PC-9 (cell line): ENCODE data around the gene EED. TPM values are rescaled to one million over a fixed set of nuclear protein-coding genes. Genes with fewer than 3 reads are reported as not detected.

Experiments used
- BruUV-seq: library from RNA; stranded (reverse); fragments of 400-500 nt; replicated peaks from 2 replicates; lab custom pipeline; 2021; lab: Mats Ljungman, UMichigan
- CTCF ChIA-PET: fragments of 300-600 bp; sonication (Branson Sonifier 250); formaldehyde crosslinking; loops from one replicate; lab custom pipeline; 2022; ENCODE audit warnings: antibody characterized with exemption; lab: Charles Lee
- POLR2A ChIA-PET: fragments of 300-600 bp; sonication (Branson Sonifier 250); formaldehyde crosslinking; loops from one replicate; lab custom pipeline; 2022; ENCODE audit warnings: antibody characterized with exemption; ENCODE audit not compliant: unreplicated experiment; lab: Charles Lee
- DNase-seq, 2 experiments: peaks; one replicate each; pipeline versions ENCODE4 v3.0.0 to v3.0.0-alpha.2; 2015 to 2022; ENCODE audit warnings: mixed read lengths in 1 of 2
- H2AFZ ChIP-seq: fragments of 200-600 bp; sonication (generic); 2 replicates; pipeline ENCODE4 v1.8.1; 2017; ENCODE audit warnings: antibody characterized with exemption
- H3F3A ChIP-seq: fragments of 200-600 bp; sonication (generic); 2 replicates; pipeline ENCODE4 v1.8.1; 2017; ENCODE audit warnings: antibody characterized with exemption, mild to moderate bottlenecking, low read depth; ENCODE audit not compliant: insufficient read depth
- H3K27ac ChIP-seq: fragments of 200-600 bp; sonication (generic); 2 replicates; pipeline ENCODE4 v1.6.1; 2016; ENCODE audit warnings: mixed run types
- H3K27me3 ChIP-seq: fragments of 200-600 bp; sonication (generic); 2 replicates; pipeline ENCODE4 v1.6.1; 2016; ENCODE audit warnings: low read depth, mixed run types; ENCODE audit not compliant: insufficient read depth
- H3K36me3 ChIP-seq: fragments of 200-600 bp; sonication (generic); 2 replicates; pipeline ENCODE4 v1.6.1; 2016; ENCODE audit warnings: low read depth, mixed run types
- H3K4me1 ChIP-seq: fragments of 200-600 bp; sonication (generic); replicated peaks from 2 replicates; pipeline ENCODE4 v1.6.1; 2016; ENCODE audit warnings: mixed run types; ENCODE audit not compliant: insufficient read depth
- H3K4me2 ChIP-seq: fragments of 200-600 bp; sonication (generic); 2 replicates; pipeline ENCODE4 v1.6.1; 2017; ENCODE audit warnings: mixed run types
- H3K4me3 ChIP-seq: fragments of 200-600 bp; sonication (generic); 2 replicates; pipeline ENCODE4 v1.6.1; 2016; ENCODE audit warnings: mixed run types
- H3K79me2 ChIP-seq: fragments of 200-600 bp; sonication (generic); 2 replicates; pipeline ENCODE4 v1.6.1; 2017; ENCODE audit warnings: low read depth, mixed run types
- H3K9me2 ChIP-seq: fragments of 200-600 bp; sonication (generic); 2 replicates; pipeline ENCODE4 v1.8.1; 2017; ENCODE audit warnings: mild to moderate bottlenecking; ENCODE audit not compliant: insufficient read depth
- H3K9me3 ChIP-seq: fragments of 200-600 bp; sonication (generic); 2 replicates; pipeline ENCODE4 v1.8.1; 2016; ENCODE audit warnings: low read depth; ENCODE audit not compliant: insufficient read depth
- H4K20me1 ChIP-seq: fragments of 200-600 bp; sonication (generic); 2 replicates; pipeline ENCODE4 v1.8.1; 2017; ENCODE audit not compliant: insufficient read depth
- EZH2 ChIP-seq: fragments of 200-600 bp; sonication (generic); IDR thresholded peaks from 2 replicates; pipeline ENCODE4 v1.8.0; 2017; ENCODE audit warnings: antibody characterized with exemption, low read depth
- intact Hi-C: fragments of 100-400 bp; cut with micrococcal nuclease; formaldehyde crosslinking; loops from one replicate; pipeline ENCODE4 v1.10.0; 2022; ENCODE audit not compliant: unreplicated experiment
- total RNA-seq: library from RNA; stranded (reverse); gene quantifications from 2 replicates; pipeline ENCODE4 v1.2.3, GENCODE V29; 2021
- TF ChIP-seq, protein P1 (sequence below): fragments of 200-600 bp; sonication (generic); conservative IDR thresholded peaks from 2 replicates; pipeline ENCODE4 v1.6.1; 2017; ENCODE audit warnings: mixed run types, antibody characterized with exemption, mild to moderate bottlenecking, moderate library complexity

EED gene
- total RNA-seq, 1 experiment from 2014 or later: 37.4 TPM

GRCh38 chr11:86313793-86314192 lies 69.2 kb downstream of the EED start:
- Histone ChIP-seq H3K79me2 (peaks cover 10% of the 10 kb centered on the region; the same call in 1 of the 2 replicates), H3K36me3 (peaks cover 8% of the 10 kb centered on the region), H3K4me2 (no peak overlapping the region), H3K27ac (no peak overlapping the region), H3K9me3 (no peaks in the 10 kb centered on the region; the same call in 1 of the 2 replicates), H3K4me1 (no peaks in the 10 kb centered on the region), H4K20me1 (no peaks in the 10 kb centered on the region), H3K9me2 (no peaks in the 10 kb centered on the region), H3K4me3 (no peak overlapping the region), H2AFZ (no peak overlapping the region), H3K27me3 (no peaks in the 10 kb centered on the region), H3F3A (peaks cover 8% of the 10 kb centered on the region)
- BruUV-seq: no TSS peak
- DNase-seq: no peak
- ChIA-PET POLR2A (no interaction called here), CTCF (no interaction called here)
- intact Hi-C loops: no loop called here
- TF ChIP-seq, protein P1, sequence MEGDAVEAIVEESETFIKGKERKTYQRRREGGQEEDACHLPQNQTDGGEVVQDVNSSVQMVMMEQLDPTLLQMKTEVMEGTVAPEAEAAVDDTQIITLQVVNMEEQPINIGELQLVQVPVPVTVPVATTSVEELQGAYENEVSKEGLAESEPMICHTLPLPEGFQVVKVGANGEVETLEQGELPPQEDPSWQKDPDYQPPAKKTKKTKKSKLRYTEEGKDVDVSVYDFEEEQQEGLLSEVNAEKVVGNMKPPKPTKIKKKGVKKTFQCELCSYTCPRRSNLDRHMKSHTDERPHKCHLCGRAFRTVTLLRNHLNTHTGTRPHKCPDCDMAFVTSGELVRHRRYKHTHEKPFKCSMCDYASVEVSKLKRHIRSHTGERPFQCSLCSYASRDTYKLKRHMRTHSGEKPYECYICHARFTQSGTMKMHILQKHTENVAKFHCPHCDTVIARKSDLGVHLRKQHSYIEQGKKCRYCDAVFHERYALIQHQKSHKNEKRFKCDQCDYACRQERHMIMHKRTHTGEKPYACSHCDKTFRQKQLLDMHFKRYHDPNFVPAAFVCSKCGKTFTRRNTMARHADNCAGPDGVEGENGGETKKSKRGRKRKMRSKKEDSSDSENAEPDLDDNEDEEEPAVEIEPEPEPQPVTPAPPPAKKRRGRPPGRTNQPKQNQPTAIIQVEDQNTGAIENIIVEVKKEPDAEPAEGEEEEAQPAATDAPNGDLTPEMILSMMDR: no peak
- TF ChIP-seq EZH2: no peak

DNA sequence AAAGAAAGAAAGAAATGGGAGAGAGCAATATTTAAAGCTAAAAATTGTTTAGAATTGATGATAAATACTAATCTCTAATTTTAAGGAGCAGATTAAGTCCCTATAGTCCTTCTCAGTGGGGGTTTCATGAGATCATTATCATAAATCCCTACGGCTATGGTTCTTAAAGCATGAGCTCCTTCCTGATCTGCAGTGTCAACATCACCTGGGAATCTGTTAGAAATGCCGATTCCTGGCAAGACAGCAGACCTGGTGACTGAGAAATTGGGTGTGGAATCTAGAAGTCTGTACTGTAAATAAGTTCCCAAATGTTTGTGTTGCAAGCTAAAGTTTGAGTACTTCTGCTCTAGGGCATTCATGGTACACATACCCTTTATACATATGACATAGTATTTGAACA lies 70.1 kb downstream of the EED start:
- DNase-seq: no peak
- Histone ChIP-seq H3K27me3 (no peaks in the 10 kb centered on the region), H3F3A (peaks cover 8% of the 10 kb centered on the region), H3K9me2 (no peaks in the 10 kb centered on the region), H3K4me3 (no peak overlapping the region), H3K79me2 (peaks cover 10% of the 10 kb centered on the region; the same call in 1 of the 2 replicates), H2AFZ (no peak overlapping the region), H3K27ac (no peak overlapping the region), H4K20me1 (no peaks in the 10 kb centered on the region), H3K4me1 (no peaks in the 10 kb centered on the region), H3K9me3 (no peaks in the 10 kb centered on the region), H3K4me2 (no peak overlapping the region), H3K36me3 (peaks cover 9% of the 10 kb centered on the region)
- ChIA-PET CTCF (no interaction called here), POLR2A (no interaction called here)
- intact Hi-C loops: no loop called here
- no TSS peak for BruUV-seq
- TF ChIP-seq, protein P1: no peak
- TF ChIP-seq EZH2: no peak

Other genes with a start within 250 kb of the EED start
- gene PICALM, start 175.7 kb upstream of the EED start, total RNA-seq: 92.3 and 116 TPM in 2 replicates
- gene HIKESHI, start 57.5 kb downstream of the EED start, total RNA-seq: 34.5 and 42.0 TPM in 2 replicates
- 0.65 and 1.1 TPM in 2 replicates for gene CCDC81, start 130.1 kb downstream of the EED start, total RNA-seq